Measurements from ENCODE around the gene CXCR2.

CXCR2 gene

GRCh38 chr2:218128781-218129457 lies 3.1 kb downstream of the CXCR2 start:
- Histone ChIP-seq H3K4me1 (ENCODE audit: control insufficient read depth, low read length) (no peaks in the 10 kb centered on the region), H3K27ac (ENCODE audit: low read depth, low read length) (no peak overlapping the region), H3K79me2 (ENCODE audit: control insufficient read depth, low read length) (no peaks in the 10 kb centered on the region), H3K9me3 (ENCODE audit: control insufficient read depth, insufficient read depth, low read length) (no peaks in the 10 kb centered on the region), H4K20me1 (ENCODE audit: control insufficient read depth, insufficient read depth, low read depth, low read length) (no peaks in the 10 kb centered on the region; the same call in 1 of the 2 replicates), H3K4me3 (ENCODE audit: low read length) (no peak overlapping the region), H3K36me3 (ENCODE audit: control insufficient read depth, low read length) (no peaks in the 10 kb centered on the region), H3F3A (ENCODE audit: control insufficient read depth, insufficient read depth) (no peaks in the 10 kb centered on the region), H3K27me3 (ENCODE audit: control insufficient read depth, low read length) (peaks cover 7% of the 10 kb centered on the region), H3K9me2 (replicated peaks; ENCODE audit: control insufficient read depth, low read length) (no peaks in the 10 kb centered on the region), H3K4me2 (ENCODE audit: low read length) (no peak overlapping the region)
- TF ChIP-seq CTCF (IDR thresholded peaks at IDR 0.05; ENCODE audit: low read depth, low read length, poor library complexity, severe bottlenecking) (no peak), EZH2phosphoT487 (IDR thresholded peaks at IDR 0.05; ENCODE audit: borderline replicate concordance, low read length) (no peak)

GRCh38 chr2:218129458-218130135 lies 3.8 kb downstream of the CXCR2 start:
- H3K4me3 ChIP-seq (ENCODE audit: low read length), result no peak overlapping the region
- TF ChIP-seq CTCF (IDR thresholded peaks at IDR 0.05; ENCODE audit: low read depth, low read length, poor library complexity, severe bottlenecking) (no peak), EZH2phosphoT487 (IDR thresholded peaks at IDR 0.05; ENCODE audit: borderline replicate concordance, low read length) (no peak)
- H3K79me2 ChIP-seq (ENCODE audit: control insufficient read depth, low read length), result no peaks in the 10 kb centered on the region
- no peaks in the 10 kb centered on the region for H3K4me1 ChIP-seq (ENCODE audit: control insufficient read depth, low read length)
- H3K9me2 ChIP-seq (replicated peaks; ENCODE audit: control insufficient read depth, low read length), result no peaks in the 10 kb centered on the region
- no peaks in the 10 kb centered on the region for H3K9me3 ChIP-seq (ENCODE audit: control insufficient read depth, insufficient read depth, low read length)
- H3K4me2 ChIP-seq (ENCODE audit: low read length), result no peak overlapping the region
- no peaks in the 10 kb centered on the region for H3K36me3 ChIP-seq (ENCODE audit: control insufficient read depth, low read length)
- H3K27me3 ChIP-seq (ENCODE audit: control insufficient read depth, low read length), result peaks cover 7% of the 10 kb centered on the region
- H3K27ac ChIP-seq (ENCODE audit: low read depth, low read length), result no peak overlapping the region
- H4K20me1 ChIP-seq (ENCODE audit: control insufficient read depth, insufficient read depth, low read depth, low read length), result no peaks in the 10 kb centered on the region; the same call in 1 of the 2 replicates
- H3F3A ChIP-seq (ENCODE audit: control insufficient read depth, insufficient read depth), result no peaks in the 10 kb centered on the region

- TF ChIP-seq CTCF (IDR thresholded peaks at IDR 0.05; ENCODE audit: low read depth, low read length, poor library complexity, severe bottlenecking), result no peak
- no peak for TF ChIP-seq EZH2phosphoT487 (IDR thresholded peaks at IDR 0.05; ENCODE audit: borderline replicate concordance, low read length)
- Histone ChIP-seq H3K27me3 (ENCODE audit: control insufficient read depth, low read length) (peaks cover 7% of the 10 kb centered on the region), H3K36me3 (ENCODE audit: control insufficient read depth, low read length) (no peaks in the 10 kb centered on the region), H3K9me3 (ENCODE audit: control insufficient read depth, insufficient read depth, low read length) (no peaks in the 10 kb centered on the region), H3K79me2 (ENCODE audit: control insufficient read depth, low read length) (no peaks in the 10 kb centered on the region), H4K20me1 (ENCODE audit: control insufficient read depth, insufficient read depth, low read depth, low read length) (no peaks in the 10 kb centered on the region; the same call in 1 of the 2 replicates), H3K4me1 (ENCODE audit: control insufficient read depth, low read length) (no peaks in the 10 kb centered on the region), H3K9me2 (replicated peaks; ENCODE audit: control insufficient read depth, low read length) (no peaks in the 10 kb centered on the region), H3K27ac (ENCODE audit: low read depth, low read length) (no peak overlapping the region), H3K4me3 (ENCODE audit: low read length) (no peak overlapping the region), H3K4me2 (ENCODE audit: low read length) (no peak overlapping the region), H3F3A (ENCODE audit: control insufficient read depth, insufficient read depth) (no peaks in the 10 kb centered on the region)
Measured at GRCh38 chr2:218130377-218130776, 4.5 kb downstream of the CXCR2 start.
